Activated naive CD4-positive, alpha-beta T cell treated with anti-CD3 and anti-CD28 coated beads, Interleukin-2, amount 50 U/mL, for 72 hours (primary cell): ENCODE results near the gene ADAM21. TPM values are rescaled to one million over a fixed set of nuclear protein-coding genes. Genes with fewer than 3 reads are reported as not detected.
A peak's percentile ranks its signal among the peaks of the same experiment; 100 is the strongest.
"Not testable (repeated sequence)": the region's sequence is repeated elsewhere in the genome, so short reads cannot be mapped to it uniquely, and the experiment has no call there.

Experiments
- ATAC-seq, 2 donors: fragments of 150-1000 bp; cut with Tn5 transposase; 2 replicates each; pipeline ENCODE4 v1.10.0; 2021; ENCODE audit warnings: mild to moderate bottlenecking in 2 of 2, moderate library complexity in 2 of 2
- DNase-seq, 2 donors: peaks; one replicate each; pipeline ENCODE4 v3.0.0; 2021 to 2022; ENCODE audit warnings: low spot score in 2 of 2
- H3K27ac Mint-ChIP-seq, 2 donors: one replicate each; pipeline ENCODE4 v1.8.0; 2022; ENCODE audit warnings: mild to moderate bottlenecking in 2 of 2, mixed read lengths in 2 of 2
- H3K36me3 Mint-ChIP-seq, 2 donors: one replicate each; pipeline ENCODE4 v1.8.0; 2022; ENCODE audit warnings: mixed read lengths in 2 of 2
- H3K9me3 Mint-ChIP-seq, 2 donors: one replicate each; pipeline ENCODE4 v1.8.0; 2022; ENCODE audit warnings: mixed read lengths in 2 of 2
- total RNA-seq, 2 donors: library from RNA; stranded (reverse); gene quantifications; one replicate each; pipeline ENCODE4 v1.2.3, GENCODE V29; 2022

ADAM21 gene
- total RNA-seq: under 1 TPM in 1 of 2 donors, not detected in 1; 0.39 TPM

GRCh38 chr14:70451874-70452273 lies at the start of gene ADAM21:
ADAM21 (plus strand) TSS chr14:70452174; CDS start chr14:70457500, 5,326 bp downstream.
- Mint-ChIP-seq H3K36me3 (no peaks in the 10 kb centered on the region), H3K9me3 (no peaks in the 10 kb centered on the region), H3K27ac (no peak within 1 kb of the TSS)
- DNase-seq (no peak), ATAC-seq (no peak)

GRCh38 chr14:70403335-70403734 lies 48.6 kb upstream of the ADAM21 start:
- peaks cover 5 to 13% of the 10 kb centered on the region in 2 donors for H3K36me3 Mint-ChIP-seq
- not testable (repeated sequence) for H3K27ac Mint-ChIP-seq, H3K9me3 Mint-ChIP-seq, ATAC-seq, DNase-seq

- not testable (repeated sequence) for H3K9me3 Mint-ChIP-seq, ATAC-seq, DNase-seq, H3K27ac Mint-ChIP-seq
- H3K36me3 Mint-ChIP-seq: peaks cover 5 to 13% of the 10 kb centered on the region in 2 donors
Measured at GRCh38 chr14:70406216-70406615, 45.8 kb upstream of the ADAM21 start.

GRCh38 chr14:70407621-70408020 lies 44.4 kb upstream of the ADAM21 start:
- ATAC-seq: no peak
- Mint-ChIP-seq H3K9me3 (no peaks in the 10 kb centered on the region), H3K36me3 (peaks cover 5 to 13% of the 10 kb centered on the region in 2 donors), H3K27ac (no peak overlapping the region)
- no peak for DNase-seq

- DNase-seq: no peak
- no peak for ATAC-seq
- Mint-ChIP-seq H3K27ac (peak overlapping the region; percentile 63 to 84), H3K36me3 (no peaks in the 10 kb centered on the region), H3K9me3 (no peaks in the 10 kb centered on the region)
Measured at GRCh38 chr14:70415788-70416187, 36.2 kb upstream of the ADAM21 start.

- Mint-ChIP-seq H3K36me3 (no peaks in the 10 kb centered on the region), H3K9me3 (no peaks in the 10 kb centered on the region), H3K27ac (peak overlapping the region; percentile 60 to 84)
- peak; percentile 40 to 61 for ATAC-seq
- DNase-seq: no peak
Measured at GRCh38 chr14:70416338-70416724, 35.6 kb upstream of the ADAM21 start.

GRCh38 chr14:70416725-70417349 lies 35.1 kb upstream of the ADAM21 start, which contains the start of gene SYNJ2BP:
SYNJ2BP (minus strand) TSS chr14:70417090; CDS start chr14:70416963, 127 bp downstream.
- ATAC-seq (peak; percentile 75 to 89), DNase-seq (peak; percentile 29 to 59)
- peak within 1 kb of the TSS; percentile 63 to 84 for H3K27ac Mint-ChIP-seq
- no peaks in the 10 kb centered on the region for H3K9me3 Mint-ChIP-seq
- no peaks in the 10 kb centered on the region for H3K36me3 Mint-ChIP-seq

- not testable (repeated sequence) for ATAC-seq, H3K36me3 Mint-ChIP-seq, H3K27ac Mint-ChIP-seq, DNase-seq, H3K9me3 Mint-ChIP-seq
Measured at GRCh38 chr14:70419270-70419931, 32.6 kb upstream of the ADAM21 start.

GRCh38 chr14:70422538-70422937 lies 29.4 kb upstream of the ADAM21 start:
- no peak overlapping the region for H3K27ac Mint-ChIP-seq
- no peaks in the 10 kb centered on the region for H3K36me3 Mint-ChIP-seq
- DNase-seq (no peak), ATAC-seq (no peak)
- H3K9me3 Mint-ChIP-seq: peaks cover 0 to 7% of the 10 kb centered on the region in 2 donors

GRCh38 chr14:70425354-70425753 lies 26.6 kb upstream of the ADAM21 start:
- peaks cover 0 to 4% of the 10 kb centered on the region in 2 donors for H3K36me3 Mint-ChIP-seq
- H3K27ac Mint-ChIP-seq: no peak overlapping the region
- ATAC-seq: no peak
- peaks cover 3 to 11% of the 10 kb centered on the region in 2 donors for H3K9me3 Mint-ChIP-seq
- no peak for DNase-seq

- peaks cover 6 to 14% of the 10 kb centered on the region in 2 donors for H3K36me3 Mint-ChIP-seq
- DNase-seq, ATAC-seq: not testable (repeated sequence)
Measured at GRCh38 chr14:70426555-70426954, 25.4 kb upstream of the ADAM21 start.

GRCh38 chr14:70436867-70437266 lies 15.1 kb upstream of the ADAM21 start:
- peaks cover 26 to 32% of the 10 kb centered on the region in 2 donors for H3K36me3 Mint-ChIP-seq
- H3K9me3 Mint-ChIP-seq: peaks cover 16 to 39% of the 10 kb centered on the region in 2 donors
- H3K27ac Mint-ChIP-seq: no peak overlapping the region
- DNase-seq (no peak), ATAC-seq (no peak)

More at GRCh38 chr14:70426555-70426954, 25.4 kb upstream of the ADAM21 start:
- not testable (repeated sequence) for H3K27ac Mint-ChIP-seq
- peaks cover 11 to 19% of the 10 kb centered on the region in 2 donors for H3K9me3 Mint-ChIP-seq

- Mint-ChIP-seq H3K27ac (no peak overlapping the region), H3K9me3 (peaks cover 12 to 33% of the 10 kb centered on the region in 2 donors), H3K36me3 (peaks cover 22 to 45% of the 10 kb centered on the region in 2 donors)
- ATAC-seq (no peak), DNase-seq (no peak)
Measured at GRCh38 chr14:70441641-70442040, 10.3 kb upstream of the ADAM21 start.

- H3K27ac Mint-ChIP-seq: no peak overlapping the region
Measured at GRCh38 chr14:70442750-70443149, 9.2 kb upstream of the ADAM21 start.

GRCh38 chr14:70448633-70449340 lies 3.2 kb upstream of the ADAM21 start:
- Mint-ChIP-seq H3K27ac (no peak overlapping the region), H3K9me3 (peaks cover under 1 to 6% of the 10 kb centered on the region in 2 donors), H3K36me3 (peaks cover 9 to 18% of the 10 kb centered on the region in 2 donors)
- no peak for DNase-seq
- no peak for ATAC-seq

More at GRCh38 chr14:70442750-70443149, 9.2 kb upstream of the ADAM21 start:
- no peak for DNase-seq
- Mint-ChIP-seq H3K9me3 (peaks cover 12 to 33% of the 10 kb centered on the region in 2 donors), H3K36me3 (peaks cover 22 to 41% of the 10 kb centered on the region in 2 donors)
- ATAC-seq: no peak

GRCh38 chr14:70454731-70455130 lies 2.8 kb downstream of the ADAM21 start:
- H3K9me3 Mint-ChIP-seq: no peaks in the 10 kb centered on the region
- H3K36me3 Mint-ChIP-seq: no peaks in the 10 kb centered on the region
- ATAC-seq: no peak
- H3K27ac Mint-ChIP-seq: no peak overlapping the region
- DNase-seq: no peak

GRCh38 chr14:70468731-70469130 lies 16.8 kb downstream of the ADAM21 start:
- ATAC-seq: no peak
- no peak for DNase-seq
- no peaks in the 10 kb centered on the region for H3K9me3 Mint-ChIP-seq
- no peak overlapping the region for H3K27ac Mint-ChIP-seq
- H3K36me3 Mint-ChIP-seq: peaks cover 0 to 13% of the 10 kb centered on the region in 2 donors
